Keratinocyte (primary cell): Measurements from ENCODE around the gene NGDN.

Source experiments
- EZH2 ChIP-seq: IDR thresholded peaks from one replicate; pipeline ENCODE4 v1.6.1; 2012; ENCODE audit warnings: inconsistent platforms, mild to moderate bottlenecking, low read length, moderate library complexity
- TF ChIP-seq, protein P1 (sequence below), 3 experiments: IDR thresholded peaks in 1 of 3; conservative IDR thresholded peaks in 1 of 3; optimal IDR thresholded peaks in 1 of 3; 2 replicates in 2 of 3; 3 replicates in 1 of 3; pipeline versions ENCODE3 to v1.5.1; 2011; ENCODE audit warnings: low read length in 3 of 3, mild to moderate bottlenecking in 3 of 3, moderate library complexity in 2 of 3, control low read depth in 1 of 3, inconsistent platforms in 1 of 3; ENCODE audit not compliant: insufficient read depth in 2 of 3; ENCODE audit errors: extremely low read depth in 1 of 3

DNA sequence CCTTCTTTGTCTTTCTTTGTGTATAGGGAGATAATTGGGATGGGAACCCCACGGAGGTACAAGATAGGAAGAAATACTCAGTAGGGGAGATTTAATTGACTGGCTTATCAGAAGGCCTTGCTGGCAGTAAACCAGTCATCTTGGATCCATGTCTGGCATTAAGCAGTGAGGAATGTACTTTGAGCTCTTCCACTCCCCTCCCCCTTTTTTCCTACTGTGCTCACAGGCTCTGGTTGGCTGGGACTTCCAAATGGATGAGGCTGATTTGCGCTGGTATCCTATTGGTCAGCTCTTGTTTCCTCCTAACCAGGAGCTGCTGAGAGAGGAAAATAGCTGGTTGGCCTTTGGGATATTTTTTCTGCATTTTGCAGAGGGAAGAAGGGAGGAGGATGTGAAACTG lies 24.7 kb downstream of the NGDN start:
- TF ChIP-seq, protein P1, sequence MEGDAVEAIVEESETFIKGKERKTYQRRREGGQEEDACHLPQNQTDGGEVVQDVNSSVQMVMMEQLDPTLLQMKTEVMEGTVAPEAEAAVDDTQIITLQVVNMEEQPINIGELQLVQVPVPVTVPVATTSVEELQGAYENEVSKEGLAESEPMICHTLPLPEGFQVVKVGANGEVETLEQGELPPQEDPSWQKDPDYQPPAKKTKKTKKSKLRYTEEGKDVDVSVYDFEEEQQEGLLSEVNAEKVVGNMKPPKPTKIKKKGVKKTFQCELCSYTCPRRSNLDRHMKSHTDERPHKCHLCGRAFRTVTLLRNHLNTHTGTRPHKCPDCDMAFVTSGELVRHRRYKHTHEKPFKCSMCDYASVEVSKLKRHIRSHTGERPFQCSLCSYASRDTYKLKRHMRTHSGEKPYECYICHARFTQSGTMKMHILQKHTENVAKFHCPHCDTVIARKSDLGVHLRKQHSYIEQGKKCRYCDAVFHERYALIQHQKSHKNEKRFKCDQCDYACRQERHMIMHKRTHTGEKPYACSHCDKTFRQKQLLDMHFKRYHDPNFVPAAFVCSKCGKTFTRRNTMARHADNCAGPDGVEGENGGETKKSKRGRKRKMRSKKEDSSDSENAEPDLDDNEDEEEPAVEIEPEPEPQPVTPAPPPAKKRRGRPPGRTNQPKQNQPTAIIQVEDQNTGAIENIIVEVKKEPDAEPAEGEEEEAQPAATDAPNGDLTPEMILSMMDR (optimal IDR thresholded peaks at IDR 0.05 in 1 of 3, IDR thresholded peaks at IDR 0.05 in 1 of 3, conservative IDR thresholded peaks at IDR 0.05 in 1 of 3; ENCODE audit: extremely low read depth in 1 of 3, insufficient read depth in 2 of 3, low read length in 3 of 3), result no peak
- TF ChIP-seq EZH2, result no peak
